HEK293 (cell line): ENCODE results near the gene ZKSCAN5.
A peak's percentile ranks its signal among the peaks of the same experiment; 100 is the strongest.

Experiments used
- ATF2 ChIP-seq: fragments of 450-650 bp; formaldehyde crosslinking; IDR thresholded peaks from 2 replicates; pipeline ENCODE4 v1.5.1; 2016; ENCODE audit warnings: missing biosample characterization, missing genetic modification characterization, low read depth
- GLIS2 ChIP-seq: fragments of 450-650 bp; formaldehyde crosslinking; IDR thresholded peaks from 2 replicates; pipeline ENCODE4 v1.5.1; 2016; ENCODE audit warnings: missing biosample characterization, missing genetic modification characterization
- KLF7 ChIP-seq: fragments of 450-650 bp; formaldehyde crosslinking; IDR thresholded peaks from 2 replicates; pipeline ENCODE4 v1.5.1; 2016; ENCODE audit warnings: missing biosample characterization, missing genetic modification characterization, borderline replicate concordance
- PRDM4 ChIP-seq: fragments of 450-650 bp; formaldehyde crosslinking; IDR thresholded peaks from 2 replicates; pipeline ENCODE4 v1.5.1; 2017; ENCODE audit warnings: missing biosample characterization, missing genetic modification characterization
- REST ChIP-seq: fragments of 450-650 bp; formaldehyde crosslinking; IDR thresholded peaks from 2 replicates; pipeline ENCODE4 v1.5.1; 2016; ENCODE audit warnings: missing biosample characterization, missing genetic modification characterization
- SETDB1 ChIP-seq: IDR thresholded peaks from one replicate; pipeline ENCODE4 v1.6.1; 2017; ENCODE audit warnings: mild to moderate bottlenecking, low read length, moderate library complexity, mixed read lengths; ENCODE audit not compliant: insufficient read length
- ZBTB26 ChIP-seq: fragments of 450-650 bp; formaldehyde crosslinking; optimal IDR thresholded peaks from 2 replicates; pipeline ENCODE3; 2016; ENCODE audit warnings: missing biosample characterization, mild to moderate bottlenecking, missing genetic modification characterization
- ZBTB44 ChIP-seq: fragments of 450-650 bp; IDR thresholded peaks from 2 replicates; pipeline ENCODE4 v1.5.1; 2018; ENCODE audit warnings: missing biosample characterization, mild to moderate bottlenecking, missing genetic modification characterization
- ZBTB8A ChIP-seq: fragments of 450-650 bp; formaldehyde crosslinking; IDR thresholded peaks from 2 replicates; pipeline ENCODE4 v1.5.1; 2016; ENCODE audit warnings: missing biosample characterization, missing genetic modification characterization
- ZNF10 ChIP-seq: fragments of 450-650 bp; formaldehyde crosslinking; IDR thresholded peaks from 2 replicates; pipeline ENCODE4 v1.5.1; 2017; ENCODE audit warnings: missing biosample characterization, missing genetic modification characterization
- ZNF148 ChIP-seq: fragments of 450-650 bp; formaldehyde crosslinking; IDR thresholded peaks from 2 replicates; pipeline ENCODE4 v1.5.0; 2017; ENCODE audit warnings: missing biosample characterization, missing genetic modification characterization, borderline replicate concordance
- ZNF211 ChIP-seq: fragments of 450-650 bp; formaldehyde crosslinking; IDR thresholded peaks from 2 replicates; pipeline ENCODE4 v1.5.1; 2016; ENCODE audit warnings: low read depth, missing biosample characterization, missing genetic modification characterization
- ZNF248 ChIP-seq: fragments of 450-650 bp; formaldehyde crosslinking; IDR thresholded peaks from 2 replicates; pipeline ENCODE4 v1.5.1; 2017; ENCODE audit warnings: missing biosample characterization, missing genetic modification characterization
- ZNF341 ChIP-seq: fragments of 450-650 bp; formaldehyde crosslinking; IDR thresholded peaks from 2 replicates; pipeline ENCODE4; 2016; ENCODE audit warnings: low read depth, missing biosample characterization, missing genetic modification characterization
- ZNF350 ChIP-seq: fragments of 450-650 bp; formaldehyde crosslinking; IDR thresholded peaks from 2 replicates; pipeline ENCODE4 v1.5.0; 2017; ENCODE audit warnings: missing biosample characterization, mild to moderate bottlenecking, missing genetic modification characterization
- ZNF514 ChIP-seq: fragments of 450-650 bp; formaldehyde crosslinking; IDR thresholded peaks from 2 replicates; pipeline ENCODE4 v1.5.1; 2016; ENCODE audit warnings: missing biosample characterization, missing genetic modification characterization
- ZNF549 ChIP-seq: fragments of 450-650 bp; IDR thresholded peaks from 2 replicates; pipeline ENCODE4 v1.5.1; 2018; ENCODE audit warnings: missing biosample characterization, missing genetic modification characterization, mild to moderate bottlenecking, inconsistent platforms, moderate library complexity
- ZNF580 ChIP-seq: fragments of 450-650 bp; formaldehyde crosslinking; IDR thresholded peaks from 2 replicates; pipeline ENCODE4 v1.5.1; 2016; ENCODE audit warnings: missing biosample characterization, missing genetic modification characterization
- ZNF596 ChIP-seq: fragments of 450-650 bp; IDR thresholded peaks from 2 replicates; pipeline ENCODE4 v1.5.0; 2018; ENCODE audit warnings: missing biosample characterization, mild to moderate bottlenecking, missing genetic modification characterization, moderate library complexity
- ZNF639 ChIP-seq: fragments of 450-650 bp; formaldehyde crosslinking; IDR thresholded peaks from 2 replicates; pipeline ENCODE4 v1.5.1; 2016; ENCODE audit warnings: missing biosample characterization, missing genetic modification characterization
- ZNF664 ChIP-seq: fragments of 450-650 bp; formaldehyde crosslinking; IDR thresholded peaks from 2 replicates; pipeline ENCODE4 v1.5.1; 2016; ENCODE audit warnings: missing biosample characterization, missing genetic modification characterization
- ZNF747 ChIP-seq: fragments of 450-650 bp; formaldehyde crosslinking; IDR thresholded peaks from 2 replicates; pipeline ENCODE4 v1.5.1; 2016; ENCODE audit warnings: missing biosample characterization, missing genetic modification characterization
- ZNF76 ChIP-seq: fragments of 450-650 bp; formaldehyde crosslinking; IDR thresholded peaks from 2 replicates; pipeline ENCODE4; 2016; ENCODE audit warnings: low read depth, missing biosample characterization, missing genetic modification characterization, borderline replicate concordance

Gene ZKSCAN5

GRCh38 chr7:99499721-99500636, 4.5 kb upstream of the ZKSCAN5 start, which contains the start of gene ZNF394 (continued):
- TF ChIP-seq ZBTB44 (tag by site-specific recombination) (peak; percentile 92), ZBTB8A (tag by site-specific recombination) (peak; percentile 66), ZNF148 (tag by site-specific recombination) (no peak), ZBTB26 (tag by site-specific recombination) (peak; percentile 57), GLIS2 (no peak), KLF7 (tag by site-specific recombination) (no peak), PRDM4 (tag by site-specific recombination) (peak; percentile 91), ZNF248 (tag by site-specific recombination) (no peak), SETDB1 (no peak), ZNF747 (tag by site-specific recombination) (no peak), ZNF664 (tag by site-specific recombination) (no peak), ZNF514 (no peak), ZNF341 (tag by site-specific recombination) (no peak), ZNF211 (tag by site-specific recombination) (no peak), ZNF580 (tag by site-specific recombination) (peak; percentile 33), ZNF350 (tag by site-specific recombination) (no peak), ZNF10 (tag by site-specific recombination) (no peak; the same call in 1 of the 2 replicates), ZNF596 (no peak), ZNF549 (tag by site-specific recombination) (no peak), ZNF76 (tag by site-specific recombination) (peak; percentile 90), REST (tag by site-specific recombination) (no peak), ATF2 (tag by site-specific recombination) (peak; percentile 40; the same call in 1 of the 2 replicates), ZNF639 (peak; percentile 84)
